Sigmoid colon (tissue), 7 donors: ENCODE results near the gene PARS2. TPM values are rescaled to one million over a fixed set of nuclear protein-coding genes. Genes with fewer than 3 reads are reported as not detected.

Experiments used
- DNase-seq: peaks from one replicate; pipeline ENCODE4 v3.0.0-alpha.2; 2019
- H3K27ac ChIP-seq, 4 donors: fragments of 200-600 bp; sonication (generic); one replicate each; pipeline ENCODE4 v1.5.1; 2016 to 2019; ENCODE audit warnings: mild to moderate bottlenecking in 1 of 4
- H3K27me3 ChIP-seq, 3 donors: fragments of 200-600 bp; sonication (generic); one replicate each; pipeline ENCODE4 v1.5.1; 2019; ENCODE audit warnings: mild to moderate bottlenecking in 1 of 3
- H3K36me3 ChIP-seq, 4 donors: fragments of 200-600 bp; sonication (generic); one replicate each; pipeline ENCODE4 v1.5.1; 2016 to 2019
- H3K4me1 ChIP-seq, 4 donors: fragments of 200-600 bp; sonication (generic); one replicate each; pipeline ENCODE4 v1.5.1; 2017 to 2019
- H3K4me3 ChIP-seq, 4 donors: fragments of 200-600 bp; sonication (generic); one replicate each; pipeline ENCODE4 v1.5.1; 2017 to 2019; ENCODE audit warnings: mild to moderate bottlenecking in 2 of 4, moderate library complexity in 1 of 4
- H3K9me3 ChIP-seq, 4 donors: fragments of 200-600 bp in 3 of 4; sonication (generic) in 3 of 4; one replicate each; pipeline versions ENCODE4 v1.5.1 to v1.6.1; 2013 to 2019
- CTCF ChIP-seq, 4 experiments: fragments of 450-650 bp in 3 of 4; fragments of 200-600 bp in 1 of 4; IDR thresholded peaks; one replicate each; pipeline ENCODE4 v1.5.1; 2016 to 2019; ENCODE audit warnings: antibody characterized with exemption in 4 of 4, mild to moderate bottlenecking in 3 of 4, moderate library complexity in 2 of 4
- EP300 ChIP-seq, 4 donors: sonication (generic); formaldehyde crosslinking; IDR thresholded peaks; one replicate each; pipeline ENCODE4 v1.6.1; 2017; ENCODE audit warnings: antibody characterized with exemption in 4 of 4
- POLR2A ChIP-seq, 2 donors: fragments of 450-650 bp; IDR thresholded peaks; one replicate each; pipeline ENCODE4 v1.6.1; 2016; ENCODE audit warnings: antibody characterized with exemption in 2 of 2, mild to moderate bottlenecking in 2 of 2, moderate library complexity in 2 of 2
- POLR2AphosphoS5 ChIP-seq, 4 donors: sonication (generic); formaldehyde crosslinking; IDR thresholded peaks; one replicate each; pipeline ENCODE4 v1.6.1; 2017; ENCODE audit warnings: antibody characterized with exemption in 4 of 4
- whole genome bisulfite sequencing, 2 donors: extraction: QIAGEN DNeasy Blood & Tissue Kit; methylation state at CpG; one replicate each; pipeline ENCODE4 v1.1.7; 2013; 5-methylcytosine and 5-hydroxymethylcytosine counted together
- intact Hi-C: fragments of 100-400 bp; cut with DNase I; formaldehyde crosslinking; loops from one replicate; pipeline ENCODE4 v1.15.1; 2023
- polyA plus RNA-seq, 3 donors: library from polyadenylated mRNA; stranded (reverse); fragments of 200-250 nt; gene quantifications; one replicate each; pipeline ENCODE4 v1.2.3, GENCODE V29; 2013
- total RNA-seq, 4 donors: library from RNA; depleted of rRNA; stranded (reverse); fragments of >200 nt; gene quantifications; one replicate each; pipeline ENCODE4 v1.1.0, GENCODE V29; 2016
- donor health status: healthy with polysubstance abuse.
- donor health status: Bipolar disorder and iron deficiency.
- donor health status: healthy.

The PARS2 gene
- total and polyA plus RNA-seq, 7 donors: 3.3 to 6.0 (median 5.1) TPM

DNA sequence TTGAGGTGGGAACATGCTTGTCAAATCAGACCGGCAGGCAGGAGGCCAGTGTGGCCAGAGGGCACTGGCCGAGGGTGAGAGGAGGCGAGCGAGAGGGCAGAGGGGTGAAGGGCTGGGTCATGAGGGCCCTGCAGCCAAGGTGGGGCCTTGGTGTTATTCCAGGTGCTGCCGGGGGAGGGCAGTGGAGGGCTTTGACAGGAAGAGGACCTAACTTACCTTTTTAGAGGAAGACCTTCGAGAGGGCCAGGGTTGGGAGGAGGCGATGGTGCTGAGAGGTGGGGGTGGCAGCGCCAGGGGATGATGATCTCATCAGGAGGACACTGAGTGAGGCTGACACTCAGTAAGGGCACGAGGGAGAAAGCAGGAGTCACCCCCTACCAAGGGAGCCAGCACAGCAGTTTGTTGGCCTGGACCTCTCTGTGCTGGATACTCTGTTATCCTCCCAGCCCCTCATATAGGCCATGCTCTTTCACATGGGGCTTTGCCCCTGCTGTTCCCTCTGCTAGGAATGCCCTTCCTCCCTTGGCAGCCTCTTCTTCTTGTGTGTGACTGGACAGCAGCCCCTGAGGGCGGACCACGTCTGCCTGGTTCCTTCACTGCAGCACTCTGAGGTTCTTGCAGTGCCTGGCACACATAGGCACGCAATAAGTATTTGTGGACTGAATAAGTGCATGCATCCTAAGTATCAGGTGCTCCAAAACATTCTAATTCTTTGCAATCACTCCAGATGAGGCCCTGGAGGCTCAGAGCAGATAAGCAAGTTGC, 44.3 kb upstream of the PARS2 start:
- H3K27me3 ChIP-seq: peaks cover 0 to 4% (median 0%) of the 10 kb centered on the region in 3 donors
- WGBS, 2 donors: 76 to 85% methylated on average over 12 of the region's 12 CpGs
- H3K4me3 ChIP-seq: no peak overlapping the region
- H3K9me3 ChIP-seq: no peaks in the 10 kb centered on the region
- TF ChIP-seq CTCF (IDR thresholded peaks at IDR 0.05) (no peak), POLR2AphosphoS5 (IDR thresholded peaks at IDR 0.05) (no peak), POLR2A (IDR thresholded peaks at IDR 0.05) (no peak), EP300 (IDR thresholded peaks at IDR 0.05) (no peak)
- no peaks in the 10 kb centered on the region for H3K36me3 ChIP-seq
- no peak overlapping the region for H3K27ac ChIP-seq
- intact Hi-C loops: loop anchor here (5.0 kb wide), 1 partner anchor 736 kb away; no protein-coding TSS in a partner anchor
- peaks cover 0 to 5% (median 4%) of the 10 kb centered on the region in 4 donors for H3K4me1 ChIP-seq
- DNase-seq: no peak

DNA sequence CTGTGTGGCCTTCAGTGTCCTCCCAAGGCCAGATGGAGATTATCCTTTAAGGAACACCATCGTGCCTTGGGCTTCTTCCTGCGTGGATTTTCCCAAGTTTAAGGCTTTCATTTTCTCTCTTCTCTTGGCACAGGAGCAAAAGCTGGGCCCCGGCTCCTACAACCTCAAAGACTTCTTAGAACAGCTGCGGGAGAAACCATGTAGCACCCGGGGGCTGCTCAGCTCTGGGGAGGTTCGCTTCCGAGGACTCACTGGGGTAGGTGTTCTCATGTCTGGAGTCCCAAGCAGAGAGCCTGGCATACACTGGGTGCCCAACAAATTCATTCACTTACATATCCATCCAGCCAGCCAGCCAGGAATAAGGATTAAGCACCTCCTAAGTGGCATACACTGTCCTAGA, 43.4 kb upstream of the PARS2 start:
- Histone ChIP-seq H3K27ac (no peak overlapping the region), H3K36me3 (no peaks in the 10 kb centered on the region), H3K4me1 (peaks cover 0 to 5% (median 4%) of the 10 kb centered on the region in 4 donors), H3K4me3 (no peak overlapping the region), H3K27me3 (peaks cover 0 to 8% (median 0%) of the 10 kb centered on the region in 3 donors), H3K9me3 (no peaks in the 10 kb centered on the region)
- TF ChIP-seq POLR2A (IDR thresholded peaks at IDR 0.05) (no peak), POLR2AphosphoS5 (IDR thresholded peaks at IDR 0.05) (no peak), CTCF (IDR thresholded peaks at IDR 0.05) (no peak), EP300 (IDR thresholded peaks at IDR 0.05) (no peak)
- no peak for DNase-seq
- intact Hi-C loops: loop anchor here (5.0 kb wide), 1 partner anchor 735 kb away; no protein-coding TSS in a partner anchor
- 87 to 91% methylated on average over 7 of the region's 7 CpGs for WGBS, 2 donors

DNA sequence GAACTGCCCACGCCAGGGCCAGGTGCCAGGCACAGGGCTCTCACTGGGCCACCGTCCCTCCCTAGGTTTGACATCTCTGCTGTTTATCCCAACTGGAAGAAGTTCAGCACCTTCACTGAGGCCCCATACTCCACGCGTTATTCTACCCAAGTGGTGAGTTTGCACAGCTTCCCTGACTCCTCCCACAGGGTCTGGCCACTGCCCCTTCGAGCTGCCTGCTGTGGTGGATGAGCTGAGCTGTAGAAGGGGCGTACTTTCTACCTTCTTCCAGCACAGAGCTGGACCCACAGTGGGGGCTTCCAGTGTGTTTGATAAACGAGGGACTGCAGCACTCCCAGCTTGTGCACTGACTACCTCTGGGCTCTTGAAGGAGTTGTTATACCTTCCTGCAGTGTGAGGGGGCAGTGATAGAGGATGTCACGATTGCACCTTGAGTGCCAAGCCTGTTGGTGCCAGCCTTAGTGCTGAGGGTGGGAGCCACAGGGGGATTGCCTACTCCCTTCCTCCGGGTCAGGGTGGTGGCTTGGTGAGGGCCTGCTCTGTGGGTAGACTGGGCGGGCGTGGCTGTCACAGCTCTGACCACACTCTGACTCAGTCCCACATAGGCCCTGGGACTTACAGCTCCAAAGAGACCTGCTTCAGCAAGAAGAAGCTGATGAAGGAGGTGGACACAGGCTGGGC, 42.7 kb upstream of the PARS2 start:
- H3K4me1 ChIP-seq: peaks cover 0 to 5% (median 4%) of the 10 kb centered on the region in 4 donors
- no peaks in the 10 kb centered on the region for H3K36me3 ChIP-seq
- no peak overlapping the region for H3K27ac ChIP-seq
- TF ChIP-seq CTCF (IDR thresholded peaks at IDR 0.05) (no peak), EP300 (IDR thresholded peaks at IDR 0.05) (no peak), POLR2AphosphoS5 (IDR thresholded peaks at IDR 0.05) (no peak), POLR2A (IDR thresholded peaks at IDR 0.05) (no peak)
- H3K27me3 ChIP-seq: peaks cover 0 to 12% (median 0%) of the 10 kb centered on the region in 3 donors
- intact Hi-C loops: loop anchor here (5.0 kb wide), 1 partner anchor 735 kb away; no protein-coding TSS in a partner anchor
- DNase-seq: no peak
- no peak overlapping the region for H3K4me3 ChIP-seq
- H3K9me3 ChIP-seq: no peaks in the 10 kb centered on the region
- WGBS, 2 donors: 76 to 82% methylated on average over 11 of the region's 11 CpGs

DNA sequence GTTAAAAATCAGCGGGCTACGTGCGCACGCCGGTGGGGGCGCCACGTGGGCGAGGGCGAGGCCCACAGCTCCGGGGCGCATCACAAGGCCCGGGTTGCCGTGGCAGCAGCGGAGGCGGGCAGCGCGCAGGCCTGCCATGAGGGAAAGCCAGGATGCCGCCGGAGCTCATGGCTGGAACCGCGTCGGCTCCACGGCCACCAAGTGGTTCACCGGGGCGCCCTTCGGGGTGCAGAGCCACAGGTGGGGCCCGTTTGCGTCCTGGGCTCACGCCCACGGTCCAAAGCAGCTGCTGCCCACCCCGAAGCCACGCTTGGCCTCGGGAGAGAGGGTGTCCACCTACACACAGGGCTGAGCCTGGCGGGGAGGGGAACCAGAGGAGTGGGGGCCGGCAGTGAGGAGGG, 41.7 kb upstream of the PARS2 start:
- H3K4me3 ChIP-seq: no peak overlapping the region
- no peaks in the 10 kb centered on the region for H3K9me3 ChIP-seq
- WGBS, 2 donors: 89 to 93% methylated on average over 35 of the region's 35 CpGs
- intact Hi-C loops: loop anchor here (5.0 kb wide), 1 partner anchor 734 kb away; no protein-coding TSS in a partner anchor
- peaks cover 4 to 13% (median 11%) of the 10 kb centered on the region in 4 donors for H3K4me1 ChIP-seq
- H3K27me3 ChIP-seq: peaks cover 0 to 21% (median 0%) of the 10 kb centered on the region in 3 donors
- H3K27ac ChIP-seq: no peak overlapping the region
- TF ChIP-seq POLR2A (IDR thresholded peaks at IDR 0.05) (no peak), EP300 (IDR thresholded peaks at IDR 0.05) (no peak), CTCF (IDR thresholded peaks at IDR 0.05) (no peak), POLR2AphosphoS5 (IDR thresholded peaks at IDR 0.05) (no peak)
- H3K36me3 ChIP-seq: no peaks in the 10 kb centered on the region
- no peak for DNase-seq
